Left lung (tissue), 10 donors: ENCODE data around the gene IL1RN. TPM values are rescaled to one million over a fixed set of nuclear protein-coding genes. Genes with fewer than 3 reads are reported as not detected.

Experiments used
- ATAC-seq: fragments of 200-7000 bp; cut with Tn5 transposase; one replicate; pipeline ENCODE4 v1.9.1; 2020; ENCODE audit warnings: moderate library complexity
- DNase-seq, 4 donors: peaks; one replicate each; pipeline ENCODE4 v3.0.0-alpha.2; 2013 to 2020
- H3K27ac ChIP-seq, 2 donors: fragments of 200-600 bp; sonication (generic) in 1 of 2; one replicate each; pipeline versions ENCODE4 v1.5.0 to v1.8.0; 2020 to 2021
- H3K27me3 ChIP-seq, 2 donors: fragments of 200-600 bp; sonication (generic) in 1 of 2; one replicate each; pipeline versions ENCODE4 v1.5.0 to v1.8.0; 2020 to 2021
- H3K36me3 ChIP-seq, 2 donors: fragments of 200-600 bp; sonication (generic) in 1 of 2; one replicate each; pipeline versions ENCODE4 v1.5.0 to v1.8.0; 2020 to 2021
- H3K4me1 ChIP-seq, 2 donors: fragments of 200-600 bp; one replicate each; pipeline ENCODE4 v1.8.0; 2021
- H3K4me3 ChIP-seq, 2 donors: fragments of 200-600 bp; sonication (generic) in 1 of 2; one replicate each; pipeline versions ENCODE4 v1.5.0 to v1.8.0; 2020 to 2021; ENCODE audit warnings: mild to moderate bottlenecking in 1 of 2
- H3K9me3 ChIP-seq, 2 donors: fragments of 200-600 bp; sonication (generic) in 1 of 2; one replicate each; pipeline versions ENCODE4 v1.5.0 to v1.8.0; 2020 to 2021
- CTCF ChIP-seq, 2 donors: fragments of 200-600 bp; sonication (generic) in 1 of 2; IDR thresholded peaks; one replicate each; pipeline versions ENCODE4 v1.5.0 to v1.8.0; 2021; ENCODE audit warnings: antibody characterized with exemption in 2 of 2
- intact Hi-C, 2 donors: fragments of 100-400 bp; cut with DNase I; formaldehyde crosslinking; loops; one replicate each; pipeline versions ENCODE4 v1.11.2 to v1.14.2; 2022
- polyA plus RNA-seq, 6 donors: library from polyadenylated mRNA; unstranded; fragments of 120-200 nt; gene quantifications; one replicate each; pipeline ENCODE4 v1.2.1, GENCODE V29; 2013; ENCODE audit not compliant: insufficient read length in 6 of 6
- total RNA-seq, 2 donors: library from RNA; stranded (reverse); fragmentation: NEBNext Ultra II Directional; extraction: Animal tissue kit (Norgen Biotek cat#: 25700); gene quantifications; one replicate each; pipeline ENCODE4 v1.2.1, GENCODE V29; 2021
- donor health status: DM: no; HTN: yes; CAD: no.
- donor health status: DM: no; HTN: no; CAD: no.

Gene IL1RN
- total and polyA plus RNA-seq, 8 donors: 0.52 to 67.1 (median 1.4) TPM

GRCh38 chr2:113105047-113105785 is 22.2 kb upstream of the IL1RN start:
- TF ChIP-seq CTCF (IDR thresholded peaks at IDR 0.05): no peak
- Histone ChIP-seq H3K4me1 (peaks cover 0 to 3% of the 10 kb centered on the region in 2 donors), H3K4me3 (no peak overlapping the region), H3K36me3 (no peaks in the 10 kb centered on the region), H3K27me3 (no peaks in the 10 kb centered on the region), H3K27ac (peak overlapping the region in 1 of 2 donors; percentile 25), H3K9me3 (no peaks in the 10 kb centered on the region)
- intact Hi-C loops: no loop called here
- ATAC-seq: peak; percentile 51
- DNase-seq: no peak

- H3K4me1 ChIP-seq: peaks cover 0 to 33% of the 10 kb centered on the region in 2 donors
- ATAC-seq: peak; percentile 36
- no peak for DNase-seq
- no peak for TF ChIP-seq CTCF (IDR thresholded peaks at IDR 0.05)
- no peaks in the 10 kb centered on the region for H3K36me3 ChIP-seq
- H3K27me3 ChIP-seq: no peaks in the 10 kb centered on the region
- no peak overlapping the region for H3K4me3 ChIP-seq
- intact Hi-C loops: no loop called here
- peak overlapping the region in 1 of 2 donors; percentile 63 for H3K27ac ChIP-seq
- no peaks in the 10 kb centered on the region for H3K9me3 ChIP-seq
Observed at GRCh38 chr2:113111121-113111520, 16.3 kb upstream of the IL1RN start.

- Histone ChIP-seq H3K36me3 (no peaks in the 10 kb centered on the region), H3K4me3 (no peak overlapping the region), H3K27ac (peak overlapping the region in 1 of 2 donors; percentile 63), H3K4me1 (peaks cover 0 to 40% of the 10 kb centered on the region in 2 donors), H3K27me3 (no peaks in the 10 kb centered on the region), H3K9me3 (no peaks in the 10 kb centered on the region)
- no peak for TF ChIP-seq CTCF (IDR thresholded peaks at IDR 0.05)
- ATAC-seq: peak; percentile 54
- intact Hi-C loops: no loop called here
- peak in 2 of 4 donors; percentile 46 to 78 for DNase-seq
Observed at GRCh38 chr2:113111823-113112287, 15.5 kb upstream of the IL1RN start.

GRCh38 chr2:113112441-113112840 is 15.0 kb upstream of the IL1RN start:
- intact Hi-C loops: no loop called here
- DNase-seq (no peak), ATAC-seq (no peak)
- peaks cover 0 to 40% of the 10 kb centered on the region in 2 donors for H3K4me1 ChIP-seq
- no peaks in the 10 kb centered on the region for H3K36me3 ChIP-seq
- H3K27me3 ChIP-seq: no peaks in the 10 kb centered on the region
- H3K27ac ChIP-seq: peak overlapping the region in 1 of 2 donors; percentile 63
- TF ChIP-seq CTCF (IDR thresholded peaks at IDR 0.05): no peak
- no peak overlapping the region for H3K4me3 ChIP-seq
- no peaks in the 10 kb centered on the region for H3K9me3 ChIP-seq

GRCh38 chr2:113112871-113113270 is 14.5 kb upstream of the IL1RN start:
- Histone ChIP-seq H3K9me3 (no peaks in the 10 kb centered on the region), H3K4me3 (no peak overlapping the region), H3K27me3 (no peaks in the 10 kb centered on the region), H3K36me3 (no peaks in the 10 kb centered on the region), H3K4me1 (peaks cover 0 to 40% of the 10 kb centered on the region in 2 donors), H3K27ac (peak overlapping the region in 1 of 2 donors; percentile 63)
- intact Hi-C loops: no loop called here
- DNase-seq (no peak), ATAC-seq (no peak)
- no peak for TF ChIP-seq CTCF (IDR thresholded peaks at IDR 0.05)
